HEK293 (cell line): ENCODE data around the gene JMJD6.

Source experiments
- BCL11B ChIP-seq: fragments of 450-650 bp; formaldehyde crosslinking; IDR thresholded peaks from 2 replicates; pipeline ENCODE4 v1.5.1; 2016; ENCODE audit warnings: low read depth, missing biosample characterization, missing genetic modification characterization
- EGR2 ChIP-seq: fragments of 450-650 bp; formaldehyde crosslinking; IDR thresholded peaks from 2 replicates; pipeline ENCODE4 v1.5.1; 2016; ENCODE audit warnings: low read depth, missing biosample characterization, missing genetic modification characterization
- KLF7 ChIP-seq: fragments of 450-650 bp; formaldehyde crosslinking; IDR thresholded peaks from 2 replicates; pipeline ENCODE4 v1.5.1; 2016; ENCODE audit warnings: missing biosample characterization, missing genetic modification characterization, borderline replicate concordance
- OSR2 ChIP-seq: fragments of 450-650 bp; formaldehyde crosslinking; IDR thresholded peaks from 2 replicates; pipeline ENCODE4 v1.5.1; 2016; ENCODE audit warnings: missing biosample characterization, missing genetic modification characterization
- SP3 ChIP-seq: fragments of 450-650 bp; formaldehyde crosslinking; IDR thresholded peaks from 2 replicates; pipeline ENCODE4 v1.5.1; 2016; ENCODE audit warnings: missing biosample characterization, missing genetic modification characterization
- TCF7L2 ChIP-seq: IDR thresholded peaks from 2 replicates; pipeline ENCODE4 v1.6.1; 2011; ENCODE audit warnings: low read depth, mild to moderate bottlenecking, inconsistent platforms, low read length, moderate library complexity, borderline replicate concordance
- ZBTB20 ChIP-seq: fragments of 450-650 bp; formaldehyde crosslinking; IDR thresholded peaks from 2 replicates; pipeline ENCODE4 v1.5.1; 2016; ENCODE audit warnings: missing biosample characterization, missing genetic modification characterization
- ZBTB21 ChIP-seq: fragments of 450-650 bp; formaldehyde crosslinking; IDR thresholded peaks from 2 replicates; pipeline ENCODE4 v1.5.1; 2017; ENCODE audit warnings: missing biosample characterization, missing genetic modification characterization
- ZBTB26 ChIP-seq: fragments of 450-650 bp; formaldehyde crosslinking; optimal IDR thresholded peaks from 2 replicates; pipeline ENCODE3; 2016; ENCODE audit warnings: missing biosample characterization, mild to moderate bottlenecking, missing genetic modification characterization
- ZBTB8A ChIP-seq: fragments of 450-650 bp; formaldehyde crosslinking; IDR thresholded peaks from 2 replicates; pipeline ENCODE4 v1.5.1; 2016; ENCODE audit warnings: missing biosample characterization, missing genetic modification characterization
- ZNF155 ChIP-seq: fragments of 450-650 bp; formaldehyde crosslinking; IDR thresholded peaks from 2 replicates; pipeline ENCODE4 v1.5.1; 2016; ENCODE audit warnings: missing biosample characterization, missing genetic modification characterization
- ZNF169 ChIP-seq: fragments of 450-650 bp; formaldehyde crosslinking; IDR thresholded peaks from 2 replicates; pipeline ENCODE4 v1.5.1; 2016; ENCODE audit warnings: missing biosample characterization, missing genetic modification characterization
- ZNF175 ChIP-seq: fragments of 450-650 bp; formaldehyde crosslinking; IDR thresholded peaks from 2 replicates; pipeline ENCODE4 v1.5.1; 2016; ENCODE audit warnings: missing biosample characterization, missing genetic modification characterization
- ZNF184 ChIP-seq: fragments of 450-650 bp; IDR thresholded peaks from 2 replicates; pipeline ENCODE4 v1.5.1; 2018; ENCODE audit warnings: missing biosample characterization, mild to moderate bottlenecking, missing genetic modification characterization
- ZNF202 ChIP-seq: fragments of 450-650 bp; formaldehyde crosslinking; IDR thresholded peaks from 2 replicates; pipeline ENCODE4 v1.5.1; 2016; ENCODE audit warnings: missing biosample characterization, missing genetic modification characterization, borderline replicate concordance
- ZNF221 ChIP-seq: fragments of 450-650 bp; formaldehyde crosslinking; IDR thresholded peaks from 2 replicates; pipeline ENCODE4 v1.5.1; 2017; ENCODE audit warnings: missing biosample characterization, missing genetic modification characterization, borderline replicate concordance
- ZNF324 ChIP-seq: fragments of 450-650 bp; formaldehyde crosslinking; IDR thresholded peaks from 2 replicates; pipeline ENCODE4 v1.5.1; 2016; ENCODE audit warnings: missing biosample characterization, missing genetic modification characterization
- ZNF335 ChIP-seq: fragments of 450-650 bp; formaldehyde crosslinking; conservative IDR thresholded peaks from 2 replicates; pipeline ENCODE4 v1.5.1; 2016; ENCODE audit warnings: missing biosample characterization, missing genetic modification characterization
- ZNF555 ChIP-seq: fragments of 450-650 bp; formaldehyde crosslinking; conservative IDR thresholded peaks from 2 replicates; pipeline ENCODE4 v1.5.1; 2017; ENCODE audit warnings: missing biosample characterization, mild to moderate bottlenecking, missing genetic modification characterization, inconsistent platforms
- ZNF600 ChIP-seq: fragments of 450-650 bp; formaldehyde crosslinking; IDR thresholded peaks from 2 replicates; pipeline ENCODE4 v1.5.1; 2016; ENCODE audit warnings: missing biosample characterization, missing genetic modification characterization
- ZNF610 ChIP-seq: fragments of 450-650 bp; formaldehyde crosslinking; IDR thresholded peaks from 2 replicates; pipeline ENCODE4 v1.5.1; 2016; ENCODE audit warnings: missing biosample characterization, missing genetic modification characterization, borderline replicate concordance
- ZNF623 ChIP-seq: fragments of 450-650 bp; formaldehyde crosslinking; IDR thresholded peaks from 2 replicates; pipeline ENCODE4 v1.5.1; 2016; ENCODE audit warnings: missing biosample characterization, missing genetic modification characterization
- ZNF660 ChIP-seq: fragments of 450-650 bp; IDR thresholded peaks from 2 replicates; pipeline ENCODE4 v1.5.1; 2018; ENCODE audit warnings: missing biosample characterization, mild to moderate bottlenecking, missing genetic modification characterization
- ZNF747 ChIP-seq: fragments of 450-650 bp; formaldehyde crosslinking; IDR thresholded peaks from 2 replicates; pipeline ENCODE4 v1.5.1; 2016; ENCODE audit warnings: missing biosample characterization, missing genetic modification characterization
- ZNF76 ChIP-seq: fragments of 450-650 bp; formaldehyde crosslinking; IDR thresholded peaks from 2 replicates; pipeline ENCODE4; 2016; ENCODE audit warnings: low read depth, missing biosample characterization, missing genetic modification characterization, borderline replicate concordance
- ZNF792 ChIP-seq: fragments of 450-650 bp; formaldehyde crosslinking; IDR thresholded peaks from 2 replicates; pipeline ENCODE4 v1.5.1; 2016; ENCODE audit warnings: missing biosample characterization, missing genetic modification characterization
- ZNF843 ChIP-seq: fragments of 450-650 bp; formaldehyde crosslinking; IDR thresholded peaks from 2 replicates; pipeline ENCODE4 v1.5.1; 2016; ENCODE audit warnings: missing biosample characterization, missing genetic modification characterization
- ZSCAN23 ChIP-seq: fragments of 450-650 bp; formaldehyde crosslinking; IDR thresholded peaks from 2 replicates; pipeline ENCODE4 v1.5.1; 2016; ENCODE audit warnings: missing biosample characterization, missing genetic modification characterization
- ZSCAN30 ChIP-seq: fragments of 450-650 bp; IDR thresholded peaks from 2 replicates; pipeline ENCODE4 v1.5.1; 2018; ENCODE audit warnings: missing biosample characterization, mild to moderate bottlenecking, missing genetic modification characterization, moderate library complexity
- TF ChIP-seq, protein P1 (sequence below): fragments of 450-650 bp; formaldehyde crosslinking; IDR thresholded peaks from 2 replicates; pipeline ENCODE4 v1.5.1; 2016; ENCODE audit warnings: missing biosample characterization, missing genetic modification characterization
- TF ChIP-seq, protein P2 (sequence below): fragments of 450-650 bp; formaldehyde crosslinking; IDR thresholded peaks from 2 replicates; pipeline ENCODE4 v1.5.1; 2016; ENCODE audit warnings: missing biosample characterization, missing genetic modification characterization
- TF ChIP-seq, protein P3 (sequence below): fragments of 450-650 bp; formaldehyde crosslinking; IDR thresholded peaks from 2 replicates; pipeline ENCODE4 v1.5.1; 2016; ENCODE audit warnings: missing biosample characterization, missing genetic modification characterization
- TF ChIP-seq, protein P4 (sequence below): fragments of 450-650 bp; formaldehyde crosslinking; IDR thresholded peaks from 2 replicates; pipeline ENCODE4 v1.5.1; 2017; ENCODE audit warnings: missing biosample characterization, mild to moderate bottlenecking, missing genetic modification characterization, moderate library complexity

JMJD6 gene

GRCh38 chr17:76710863-76711611 lies 15.4 kb downstream of the JMJD6 start, which contains the start of gene MXRA7 (continued):
- TF ChIP-seq, protein P1, sequence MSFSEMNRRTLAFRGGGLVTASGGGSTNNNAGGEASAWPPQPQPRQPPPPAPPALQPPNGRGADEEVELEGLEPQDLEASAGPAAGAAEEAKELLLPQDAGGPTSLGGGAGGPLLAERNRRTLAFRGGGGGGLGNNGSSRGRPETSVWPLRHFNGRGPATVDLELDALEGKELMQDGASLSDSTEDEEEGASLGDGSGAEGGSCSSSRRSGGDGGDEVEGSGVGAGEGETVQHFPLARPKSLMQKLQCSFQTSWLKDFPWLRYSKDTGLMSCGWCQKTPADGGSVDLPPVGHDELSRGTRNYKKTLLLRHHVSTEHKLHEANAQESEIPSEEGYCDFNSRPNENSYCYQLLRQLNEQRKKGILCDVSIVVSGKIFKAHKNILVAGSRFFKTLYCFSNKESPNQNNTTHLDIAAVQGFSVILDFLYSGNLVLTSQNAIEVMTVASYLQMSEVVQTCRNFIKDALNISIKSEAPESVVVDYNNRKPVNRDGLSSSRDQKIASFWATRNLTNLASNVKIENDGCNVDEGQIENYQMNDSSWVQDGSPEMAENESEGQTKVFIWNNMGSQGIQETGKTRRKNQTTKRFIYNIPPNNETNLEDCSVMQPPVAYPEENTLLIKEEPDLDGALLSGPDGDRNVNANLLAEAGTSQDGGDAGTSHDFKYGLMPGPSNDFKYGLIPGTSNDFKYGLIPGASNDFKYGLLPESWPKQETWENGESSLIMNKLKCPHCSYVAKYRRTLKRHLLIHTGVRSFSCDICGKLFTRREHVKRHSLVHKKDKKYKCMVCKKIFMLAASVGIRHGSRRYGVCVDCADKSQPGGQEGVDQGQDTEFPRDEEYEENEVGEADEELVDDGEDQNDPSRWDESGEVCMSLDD (tag by site-specific recombination) = 0 out of 2 replicates have a peak, but pooled peaks have one; percentile 57
- no peak for TF ChIP-seq ZNF555
- TF ChIP-seq BCL11B (tag by site-specific recombination) = peak; percentile 60; the same call in 1 of the 2 replicates
- no peak for TF ChIP-seq ZNF175 (tag by site-specific recombination)
- TF ChIP-seq, protein P2, sequence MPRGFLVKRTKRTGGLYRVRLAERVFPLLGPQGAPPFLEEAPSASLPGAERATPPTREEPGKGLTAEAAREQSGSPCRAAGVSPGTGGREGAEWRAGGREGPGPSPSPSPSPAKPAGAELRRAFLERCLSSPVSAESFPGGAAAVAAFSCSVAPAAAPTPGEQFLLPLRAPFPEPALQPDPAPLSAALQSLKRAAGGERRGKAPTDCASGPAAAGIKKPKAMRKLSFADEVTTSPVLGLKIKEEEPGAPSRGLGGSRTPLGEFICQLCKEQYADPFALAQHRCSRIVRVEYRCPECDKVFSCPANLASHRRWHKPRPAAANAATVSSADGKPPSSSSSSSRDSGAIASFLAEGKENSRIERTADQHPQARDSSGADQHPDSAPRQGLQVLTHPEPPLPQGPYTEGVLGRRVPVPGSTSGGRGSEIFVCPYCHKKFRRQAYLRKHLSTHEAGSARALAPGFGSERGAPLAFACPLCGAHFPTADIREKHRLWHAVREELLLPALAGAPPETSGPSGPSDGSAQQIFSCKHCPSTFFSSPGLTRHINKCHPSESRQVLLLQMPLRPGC (tag by site-specific recombination) = peak; percentile 46; the same call in 1 of the 2 replicates
- peak; percentile 15 for TF ChIP-seq ZBTB26 (tag by site-specific recombination)
- TF ChIP-seq ZBTB21 = 0 out of 2 replicates have a peak, but pooled peaks have one; percentile 41
- TF ChIP-seq ZNF792 (tag by site-specific recombination) = no peak
- TF ChIP-seq ZSCAN30 (tag by site-specific recombination) = peak; percentile 94
- TF ChIP-seq ZNF184 = no peak
- TF ChIP-seq ZNF610 (tag by site-specific recombination) = no peak
- no peak for TF ChIP-seq ZNF202 (tag by site-specific recombination)
- no peak for TF ChIP-seq ZNF155 (tag by site-specific recombination)
- peak; percentile 82 for TF ChIP-seq ZNF335
- TF ChIP-seq KLF7 (tag by site-specific recombination) = 0 out of 2 replicates have a peak, but pooled peaks have one; percentile 59
- peak; percentile 86 for TF ChIP-seq OSR2 (tag by site-specific recombination)
- TF ChIP-seq, protein P3, sequence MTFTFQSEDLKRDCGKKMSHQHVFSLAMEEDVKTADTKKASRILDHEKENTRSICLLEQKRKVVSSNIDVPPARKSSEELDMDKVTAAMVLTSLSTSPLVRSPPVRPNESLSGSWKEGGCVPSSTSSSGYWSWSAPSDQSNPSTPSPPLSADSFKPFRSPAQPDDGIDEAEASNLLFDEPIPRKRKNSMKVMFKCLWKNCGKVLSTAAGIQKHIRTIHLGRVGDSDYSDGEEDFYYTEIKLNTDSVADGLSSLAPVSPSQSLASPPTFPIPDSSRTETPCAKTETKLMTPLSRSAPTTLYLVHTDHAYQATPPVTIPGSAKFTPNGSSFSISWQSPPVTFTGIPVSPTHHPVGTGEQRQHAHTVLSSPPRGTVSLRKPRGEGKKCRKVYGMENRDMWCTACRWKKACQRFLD (tag by site-specific recombination) = no peak
- TF ChIP-seq ZBTB8A (tag by site-specific recombination) = peak; percentile 62
- TF ChIP-seq ZNF747 = no peak
- TF ChIP-seq ZNF623 (tag by site-specific recombination) = no peak
- TF ChIP-seq, protein P4, sequence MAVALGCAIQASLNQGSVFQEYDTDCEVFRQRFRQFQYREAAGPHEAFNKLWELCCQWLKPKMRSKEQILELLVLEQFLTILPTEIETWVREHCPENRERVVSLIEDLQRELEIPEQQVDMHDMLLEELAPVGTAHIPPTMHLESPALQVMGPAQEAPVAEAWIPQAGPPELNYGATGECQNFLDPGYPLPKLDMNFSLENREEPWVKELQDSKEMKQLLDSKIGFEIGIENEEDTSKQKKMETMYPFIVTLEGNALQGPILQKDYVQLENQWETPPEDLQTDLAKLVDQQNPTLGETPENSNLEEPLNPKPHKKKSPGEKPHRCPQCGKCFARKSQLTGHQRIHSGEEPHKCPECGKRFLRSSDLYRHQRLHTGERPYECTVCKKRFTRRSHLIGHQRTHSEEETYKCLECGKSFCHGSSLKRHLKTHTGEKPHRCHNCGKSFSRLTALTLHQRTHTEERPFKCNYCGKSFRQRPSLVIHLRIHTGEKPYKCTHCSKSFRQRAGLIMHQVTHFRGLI (tag by site-specific recombination) = 0 out of 2 replicates have a peak, but pooled peaks have one; percentile 58
- TF ChIP-seq ZSCAN23 (tag by site-specific recombination) = no peak
- peak; percentile 52; the same call in 1 of the 2 replicates for TF ChIP-seq ZNF76
- TF ChIP-seq SP3 (tag by site-specific recombination) = peak; percentile 67
- TF ChIP-seq EGR2 = peak; percentile 52
- TF ChIP-seq TCF7L2 = no peak
- TF ChIP-seq ZNF600 (tag by site-specific recombination) = peak; percentile 90
- peak; percentile 15; the same call in 1 of the 2 replicates for TF ChIP-seq ZNF660 (tag by site-specific recombination)
- no peak for TF ChIP-seq ZNF169 (tag by site-specific recombination)
- TF ChIP-seq ZNF843 (tag by site-specific recombination) = no peak
- peak; percentile 94 for TF ChIP-seq ZBTB20 (tag by site-specific recombination)
- TF ChIP-seq ZNF221 = no peak
- TF ChIP-seq ZNF324 (tag by site-specific recombination) = peak; percentile 65; the same call in 1 of the 2 replicates
